Glutamatergic neuron (in vitro differentiated cells): ENCODE data around the gene AQR. TPM values are rescaled to one million over a fixed set of nuclear protein-coding genes. Genes with fewer than 3 reads are reported as not detected.
"Not testable (repeated sequence)": the region's sequence is repeated elsewhere in the genome, so short reads cannot be mapped to it uniquely, and the experiment has no call there.

Experiments
- DNase-seq: peaks from one replicate; pipeline ENCODE4 v3.0.0; 2022
- H3K27ac Mint-ChIP-seq: one replicate; pipeline ENCODE4 v1.8.0; 2020; ENCODE audit warnings: mild to moderate bottlenecking, mixed read lengths, inconsistent platforms; ENCODE audit not compliant: unreplicated experiment
- H3K27me3 Mint-ChIP-seq: one replicate; pipeline ENCODE4 v1.8.0; 2020; ENCODE audit warnings: mild to moderate bottlenecking, moderate library complexity, mixed read lengths, inconsistent platforms; ENCODE audit not compliant: unreplicated experiment
- H3K36me3 Mint-ChIP-seq: one replicate; pipeline ENCODE4 v1.8.0; 2020; ENCODE audit warnings: mild to moderate bottlenecking, mixed read lengths, inconsistent platforms; ENCODE audit not compliant: unreplicated experiment
- H3K4me1 Mint-ChIP-seq: one replicate; pipeline ENCODE4 v1.8.0; 2020; ENCODE audit warnings: mild to moderate bottlenecking, low read depth, mixed read lengths, inconsistent platforms; ENCODE audit not compliant: unreplicated experiment
- H3K4me3 Mint-ChIP-seq: one replicate; pipeline ENCODE4 v1.8.0; 2020; ENCODE audit warnings: mild to moderate bottlenecking, mixed read lengths, inconsistent platforms; ENCODE audit not compliant: unreplicated experiment
- H3K9me3 Mint-ChIP-seq: one replicate; pipeline ENCODE4 v1.8.0; 2020; ENCODE audit warnings: mild to moderate bottlenecking, moderate library complexity, mixed read lengths, inconsistent platforms; ENCODE audit not compliant: unreplicated experiment
- CTCF ChIP-seq: fragments of 200-600 bp; sonication (generic); IDR thresholded peaks from one replicate; pipeline ENCODE4 v1.5.0; 2021; ENCODE audit not compliant: partially characterized antibody, unreplicated experiment
- total RNA-seq: library from RNA; stranded (reverse); fragmentation: NEBNext Ultra II Directional; extraction: Animal tissue kit (Norgen Biotek cat#: 25700); gene quantifications from one replicate; pipeline ENCODE4 v1.2.1, GENCODE V29; 2021; ENCODE audit not compliant: unreplicated experiment

AQR gene
- total RNA-seq, 1 donor from 2014 or later, result 36.8 TPM

- no peak for TF ChIP-seq CTCF
- no peak for DNase-seq
- Mint-ChIP-seq H3K4me1 (peaks cover 16% of the 10 kb centered on the region), H3K27me3 (peaks cover 1% of the 10 kb centered on the region), H3K36me3 (no peaks in the 10 kb centered on the region), H3K27ac (no peak overlapping the region), H3K4me3 (no peak overlapping the region), H3K9me3 (peaks cover 6% of the 10 kb centered on the region)
Measured at GRCh38 chr15:34810443-34811129, 159.0 kb downstream of the AQR start.

- TF ChIP-seq CTCF, result no peak
- Mint-ChIP-seq H3K4me3 (no peak overlapping the region), H3K27me3 (no peaks in the 10 kb centered on the region), H3K27ac (no peak overlapping the region), H3K9me3 (peaks cover 6% of the 10 kb centered on the region), H3K36me3 (no peaks in the 10 kb centered on the region), H3K4me1 (peaks cover 26% of the 10 kb centered on the region)
- DNase-seq, result no peak
Measured at GRCh38 chr15:34809186-34809585, 160.4 kb downstream of the AQR start.

- Mint-ChIP-seq H3K9me3 (peaks cover 6% of the 10 kb centered on the region), H3K4me3 (no peak overlapping the region), H3K36me3 (no peaks in the 10 kb centered on the region), H3K27me3 (no peaks in the 10 kb centered on the region), H3K4me1 (peaks cover 24% of the 10 kb centered on the region), H3K27ac (no peak overlapping the region)
- no peak for DNase-seq
- TF ChIP-seq CTCF, result no peak
Measured at GRCh38 chr15:34808016-34808415, 161.5 kb downstream of the AQR start.

GRCh38 chr15:34807241-34807640 is 162.3 kb downstream of the AQR start:
- peaks cover 23% of the 10 kb centered on the region for H3K4me1 Mint-ChIP-seq
- not testable (repeated sequence) for H3K9me3 Mint-ChIP-seq, H3K27ac Mint-ChIP-seq, H3K36me3 Mint-ChIP-seq, H3K4me3 Mint-ChIP-seq, DNase-seq, H3K27me3 Mint-ChIP-seq

GRCh38 chr15:34804776-34805175 is 164.8 kb downstream of the AQR start:
- H3K4me1 Mint-ChIP-seq, result peaks cover 26% of the 10 kb centered on the region
- H3K4me3 Mint-ChIP-seq, result no peak overlapping the region
- H3K27me3 Mint-ChIP-seq, result peaks cover 2% of the 10 kb centered on the region
- H3K9me3 Mint-ChIP-seq, result peaks cover 7% of the 10 kb centered on the region
- H3K27ac Mint-ChIP-seq, result no peak overlapping the region
- no peak for DNase-seq
- no peaks in the 10 kb centered on the region for H3K36me3 Mint-ChIP-seq
- no peak for TF ChIP-seq CTCF
